HepG2 (cell line): ENCODE data around the gene MSMB. TPM values are rescaled to one million over a fixed set of nuclear protein-coding genes. Genes with fewer than 3 reads are reported as not detected.
A peak's percentile ranks its signal among the peaks of the same experiment; 100 is the strongest.

Experiments
- AHR ChIP-seq: IDR thresholded peaks from 2 replicates; pipeline ENCODE4 v1.6.1; 2018; ENCODE audit warnings: missing genetic modification reagents, missing compliant biosample characterization
- CREM ChIP-seq, 2 experiments: sonication (generic) in 1 of 2; formaldehyde crosslinking in 1 of 2; IDR thresholded peaks; 2 replicates each; pipeline versions ENCODE4 v1.4.0 to v1.6.1; 2016 to 2020; ENCODE audit warnings: antibody characterized with exemption in 1 of 2, mild to moderate bottlenecking in 1 of 2, missing genetic modification reagents in 1 of 2
- FOSL2 ChIP-seq: sonication (generic); formaldehyde crosslinking; IDR thresholded peaks from 2 replicates; pipeline ENCODE4 v1.4.0; 2020; ENCODE audit warnings: missing genetic modification reagents
- GABPB1 ChIP-seq: IDR thresholded peaks from 2 replicates; pipeline ENCODE4 v1.6.1; 2016; ENCODE audit warnings: mild to moderate bottlenecking, missing genetic modification reagents, moderate library complexity, missing compliant biosample characterization
- HHEX ChIP-seq: IDR thresholded peaks from 2 replicates; pipeline ENCODE4 v1.6.1; 2016; ENCODE audit warnings: control low read depth
- SMARCE1 ChIP-seq: fragments of 450-650 bp; IDR thresholded peaks from 2 replicates; pipeline ENCODE4 v1.6.1; 2017; ENCODE audit warnings: borderline replicate concordance
- SNAPC2 ChIP-seq: sonication (generic); formaldehyde crosslinking; IDR thresholded peaks from 2 replicates; pipeline ENCODE4 v1.8.1; 2022; ENCODE audit warnings: mild to moderate bottlenecking, missing genetic modification reagents
- SP4 ChIP-seq: sonication (generic); formaldehyde crosslinking; IDR thresholded peaks from 2 replicates; pipeline ENCODE4 v1.8.1; 2023; ENCODE audit warnings: mild to moderate bottlenecking, missing genetic modification reagents
- THAP9 ChIP-seq: sonication (generic); formaldehyde crosslinking; IDR thresholded peaks from 2 replicates; pipeline ENCODE4; 2020; ENCODE audit warnings: missing genetic modification reagents, mild to moderate bottlenecking, borderline replicate concordance
- U2AF2 ChIP-seq: fragments of 200-400 bp; formaldehyde crosslinking; IDR thresholded peaks from 2 replicates; pipeline ENCODE4 v1.6.1; 2017; ENCODE audit warnings: low read depth, mild to moderate bottlenecking, low read length
- ZNF142 ChIP-seq: sonication (generic); formaldehyde crosslinking; IDR thresholded peaks from 2 replicates; pipeline ENCODE4 v1.4.0; 2020; ENCODE audit warnings: missing genetic modification reagents
- ZNF18 ChIP-seq: sonication (generic); formaldehyde crosslinking; IDR thresholded peaks from 2 replicates; pipeline ENCODE4 v1.8.0; 2022; ENCODE audit warnings: mild to moderate bottlenecking, missing genetic modification reagents; ENCODE audit not compliant: insufficient replicate concordance
- ZNF574 ChIP-seq: sonication (generic); formaldehyde crosslinking; IDR thresholded peaks from 2 replicates; pipeline ENCODE4 v1.4.0; 2020; ENCODE audit warnings: missing genetic modification reagents
- ZNF768 ChIP-seq: sonication (generic); formaldehyde crosslinking; IDR thresholded peaks from 2 replicates; pipeline ENCODE4 v1.4.0; 2020; ENCODE audit warnings: missing genetic modification reagents
- ZSCAN22 ChIP-seq: sonication (generic); formaldehyde crosslinking; IDR thresholded peaks from 2 replicates; pipeline ENCODE4 v1.4.0; 2020; ENCODE audit warnings: mild to moderate bottlenecking, missing genetic modification reagents
- polyA plus RNA-seq, 8 experiments: library from polyadenylated mRNA; depleted of rRNA in 3 of 8; stranded (reverse) in 7 of 8; unstranded in 1 of 8; fragments of >200 nt; fragmentation: Illumina TruSeq in 4 of 8; extraction: Trizol in 4 of 8; gene quantifications; 2 replicates each; pipeline versions ENCODE4 v1.2.1 to v1.2.3, GENCODE V29; 2011 to 2016; ENCODE audit warnings: low read depth in 4 of 8, missing spikeins in 1 of 8, mixed read lengths in 1 of 8; ENCODE audit not compliant: insufficient read depth in 1 of 8
- total RNA-seq, 5 experiments: library from RNA; depleted of rRNA; stranded (reverse); fragments of >200 nt; fragmentation: Illumina TruSeq; extraction: Trizol; gene quantifications; 2 replicates each; pipeline ENCODE4 v1.2.3, GENCODE V29; 2016; ENCODE audit warnings: low read depth in 1 of 5

The MSMB gene
- total and polyA plus RNA-seq, 2 of the 13 experiments (the other 11 are each of a cell fraction or from before 2014, with no cell fraction given) = 0.84 TPM; not detected in 1

GRCh38 chr10:46035923-46036849 is 9.9 kb downstream of the MSMB start (continued):
- TF ChIP-seq THAP9 (peak; percentile 19; the same call in 1 of the 2 replicates), GABPB1 (peak; percentile 51), FOSL2 (CRISPR knock-in tag) (peak; percentile 41), AHR (CRISPR knock-in tag) (no peak; the same call in 1 of the 2 replicates), ZNF142 (CRISPR knock-in tag) (no peak), U2AF2 (no peak), SMARCE1 (no peak), ZSCAN22 (CRISPR knock-in tag) (no peak), SP4 (no peak), ZNF18 (no peak), CREM (IDR thresholded peaks at IDR 0.05) (peak; percentile 43; the same call in 1 of the 2 replicates), CREM (CRISPR knock-in tag; IDR thresholded peaks at IDR 0.05) (no peak), ZNF574 (CRISPR knock-in tag) (peak; percentile 73), SNAPC2 (no peak), HHEX (CRISPR knock-in tag) (no peak), ZNF768 (peak; percentile 78)
